Epithelial cell of proximal tubule (primary cell): ENCODE measurements around the gene PHLPP1. TPM values are rescaled to one million over a fixed set of nuclear protein-coding genes. Genes with fewer than 3 reads are reported as not detected.

Experiments used
- DNase-seq: peaks from one replicate; pipeline ENCODE4 v3.0.0-alpha.2; 2011; ENCODE audit warnings: low read depth
- H3K4me3 ChIP-seq: 2 replicates; pipeline ENCODE4 v1.5.1; 2011; ENCODE audit warnings: low read depth, mild to moderate bottlenecking, low read length
- CTCF ChIP-seq: conservative IDR thresholded peaks from 2 replicates; pipeline ENCODE4 v1.5.1; 2012; ENCODE audit warnings: low read depth, mild to moderate bottlenecking, low read length
- total RNA-seq: library from RNA; depleted of rRNA; stranded (reverse); fragments of >200 nt; gene quantifications from 2 replicates; pipeline ENCODE4 v1.2.3, GENCODE V29; 2015

The PHLPP1 gene
- total RNA-seq, 1 donor from 2014 or later: 9.0 TPM

- no peak for TF ChIP-seq CTCF
- DNase-seq: no peak
- no peak overlapping the region for H3K4me3 ChIP-seq
These were observed 239.0 kb downstream of the PHLPP1 start for GRCh38 chr18:62954366-62954765.

- H3K4me3 ChIP-seq: no peak overlapping the region
- peak; percentile 57 for TF ChIP-seq CTCF
- no peak for DNase-seq
These were observed 242.6 kb downstream of the PHLPP1 start for GRCh38 chr18:62957885-62958472.

- no peak for TF ChIP-seq CTCF
- DNase-seq: no peak
- no peak overlapping the region for H3K4me3 ChIP-seq
These were observed 244.1 kb downstream of the PHLPP1 start for GRCh38 chr18:62959481-62959880.

GRCh38 chr18:62963507-62963906 lies 248.2 kb downstream of the PHLPP1 start:
- DNase-seq: no peak
- no peak for TF ChIP-seq CTCF
- H3K4me3 ChIP-seq: no peak overlapping the region

DNA sequence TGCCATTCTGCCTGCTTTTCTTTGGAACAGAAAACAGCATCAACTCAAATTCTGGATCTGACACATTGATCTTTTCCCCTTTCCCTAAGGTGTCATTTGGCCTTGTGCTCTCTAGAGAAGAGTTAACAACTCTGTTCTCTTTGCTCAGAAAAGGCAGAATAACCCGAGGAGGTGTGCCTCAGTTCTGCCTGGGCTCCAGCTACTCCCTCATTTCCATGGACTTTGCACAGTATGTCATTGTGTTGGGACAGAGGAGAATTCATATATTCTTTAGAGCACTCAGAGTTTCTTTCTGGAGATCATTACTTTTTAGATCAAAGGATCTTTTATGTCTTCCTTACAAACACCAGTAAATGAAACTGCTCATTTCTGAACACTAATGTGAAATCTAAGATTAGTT lies 249.1 kb downstream of the PHLPP1 start:
- DNase-seq: no peak
- H3K4me3 ChIP-seq: no peak overlapping the region
- no peak for TF ChIP-seq CTCF

DNA sequence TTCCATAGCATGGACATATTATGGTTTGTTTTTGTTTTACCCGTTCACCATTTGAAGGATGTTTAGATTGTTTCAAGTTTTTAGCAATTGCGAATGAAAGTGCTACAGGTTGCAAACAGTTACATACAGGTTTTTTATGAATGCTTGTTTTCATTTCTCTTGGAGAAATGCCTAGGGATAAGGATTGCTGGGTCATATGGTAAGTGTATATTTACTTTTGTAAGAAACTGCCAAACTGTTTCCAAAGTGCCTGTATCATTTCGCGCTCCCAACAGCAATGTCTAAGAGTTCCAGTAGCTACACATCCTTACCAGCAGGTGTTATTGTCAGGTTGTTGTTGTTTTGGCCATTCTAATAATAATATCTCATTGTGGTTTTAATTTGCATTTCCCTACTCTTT lies 251.7 kb downstream of the PHLPP1 start:
- no peak overlapping the region for H3K4me3 ChIP-seq
- TF ChIP-seq CTCF: no peak
- DNase-seq: no peak

- H3K4me3 ChIP-seq: no peak overlapping the region
- DNase-seq: no peak
- TF ChIP-seq CTCF: no peak
These were observed 258.3 kb downstream of the PHLPP1 start for GRCh38 chr18:62973689-62974088.
